ENCODE measurements around the gene GRIA4.

GRIA4 gene

DNA sequence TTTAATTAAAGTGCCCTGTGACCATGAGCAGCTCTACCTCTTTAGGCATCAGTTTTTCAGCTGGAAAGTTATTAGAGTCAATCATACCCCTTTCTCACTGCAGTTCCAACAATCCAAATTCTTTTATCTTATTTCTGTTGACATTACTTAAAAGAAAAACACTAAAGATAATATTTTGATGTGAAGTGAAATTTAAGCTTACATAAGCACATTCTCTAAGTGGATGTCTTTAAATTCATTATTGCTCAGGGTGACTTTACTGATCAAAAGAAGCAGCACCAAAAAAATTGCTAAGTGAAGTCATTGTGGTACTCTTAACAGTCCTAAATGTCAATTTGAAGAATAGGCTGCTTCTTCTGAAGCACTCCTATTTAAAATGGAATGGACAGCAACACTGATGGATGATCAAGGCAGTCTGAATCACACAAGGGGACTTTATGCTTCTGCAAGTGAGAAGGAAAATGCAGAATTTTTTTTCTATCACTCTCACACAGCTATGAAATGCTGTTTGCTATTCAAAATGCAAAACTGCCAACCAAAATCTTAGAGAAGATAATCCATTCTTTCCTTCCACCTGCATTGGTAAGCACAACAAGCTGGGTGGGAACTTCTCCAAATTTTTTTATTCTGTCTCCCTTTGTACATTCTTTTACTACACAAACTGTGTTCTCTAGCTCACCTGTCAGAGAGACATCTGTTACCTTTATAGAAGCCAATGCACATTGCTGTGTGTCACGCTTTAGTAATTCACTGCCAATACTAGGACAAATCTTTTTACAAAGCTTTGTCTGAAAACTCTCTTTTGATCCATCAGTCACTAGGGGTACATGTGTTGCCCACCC, 179.9 kb downstream of the GRIA4 start:
- TF ChIP-seq, protein P1, sequence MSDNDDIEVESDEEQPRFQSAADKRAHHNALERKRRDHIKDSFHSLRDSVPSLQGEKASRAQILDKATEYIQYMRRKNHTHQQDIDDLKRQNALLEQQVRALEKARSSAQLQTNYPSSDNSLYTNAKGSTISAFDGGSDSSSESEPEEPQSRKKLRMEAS (IDR thresholded peaks at IDR 0.05; ENCODE audit: low read depth, low read length), result no peak
- no peak for TF ChIP-seq POLR2A (IDR thresholded peaks at IDR 0.05; ENCODE audit: extremely low read depth, insufficient read length)
- TF ChIP-seq MYC (IDR thresholded peaks at IDR 0.05; ENCODE audit: low read depth, low read length), result no peak
- TF ChIP-seq, protein P2, sequence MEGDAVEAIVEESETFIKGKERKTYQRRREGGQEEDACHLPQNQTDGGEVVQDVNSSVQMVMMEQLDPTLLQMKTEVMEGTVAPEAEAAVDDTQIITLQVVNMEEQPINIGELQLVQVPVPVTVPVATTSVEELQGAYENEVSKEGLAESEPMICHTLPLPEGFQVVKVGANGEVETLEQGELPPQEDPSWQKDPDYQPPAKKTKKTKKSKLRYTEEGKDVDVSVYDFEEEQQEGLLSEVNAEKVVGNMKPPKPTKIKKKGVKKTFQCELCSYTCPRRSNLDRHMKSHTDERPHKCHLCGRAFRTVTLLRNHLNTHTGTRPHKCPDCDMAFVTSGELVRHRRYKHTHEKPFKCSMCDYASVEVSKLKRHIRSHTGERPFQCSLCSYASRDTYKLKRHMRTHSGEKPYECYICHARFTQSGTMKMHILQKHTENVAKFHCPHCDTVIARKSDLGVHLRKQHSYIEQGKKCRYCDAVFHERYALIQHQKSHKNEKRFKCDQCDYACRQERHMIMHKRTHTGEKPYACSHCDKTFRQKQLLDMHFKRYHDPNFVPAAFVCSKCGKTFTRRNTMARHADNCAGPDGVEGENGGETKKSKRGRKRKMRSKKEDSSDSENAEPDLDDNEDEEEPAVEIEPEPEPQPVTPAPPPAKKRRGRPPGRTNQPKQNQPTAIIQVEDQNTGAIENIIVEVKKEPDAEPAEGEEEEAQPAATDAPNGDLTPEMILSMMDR (IDR thresholded peaks at IDR 0.05; ENCODE audit: low read depth, low read length), result no peak
- no peak for DNase-seq (ENCODE audit: low read depth)

DNA sequence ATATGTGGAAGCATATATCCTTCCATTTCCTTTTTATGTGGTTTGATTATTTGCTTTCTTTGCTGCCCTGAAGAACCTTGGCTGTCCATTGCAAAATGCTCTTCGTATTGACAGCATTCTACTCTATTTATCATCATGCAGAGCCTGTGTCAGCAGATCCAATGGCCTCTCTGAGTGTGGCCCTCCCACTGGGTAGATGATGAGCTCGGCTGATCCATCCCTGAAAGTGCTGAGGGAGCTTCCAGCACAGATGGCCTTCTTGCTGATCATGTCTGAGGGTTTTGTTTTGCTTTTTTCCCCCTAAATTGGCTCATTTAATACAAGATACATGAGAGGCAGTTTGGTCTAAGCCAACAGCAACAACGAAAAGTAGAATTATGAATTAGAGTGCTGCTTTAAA, 181.0 kb downstream of the GRIA4 start:
- no peak overlapping the region for H3K4me3 ChIP-seq (ENCODE audit: low read depth, low read length)
- no peak for DNase-seq (ENCODE audit: low read depth)
- TF ChIP-seq POLR2A (IDR thresholded peaks at IDR 0.05; ENCODE audit: extremely low read depth, insufficient read length), result no peak
- no peak for TF ChIP-seq MYC (IDR thresholded peaks at IDR 0.05; ENCODE audit: low read depth, low read length)
- TF ChIP-seq, protein P2 (IDR thresholded peaks at IDR 0.05; ENCODE audit: low read depth, low read length), result no peak
- TF ChIP-seq, protein P1 (IDR thresholded peaks at IDR 0.05; ENCODE audit: low read depth, low read length), result no peak

More for the DNA sequence above, 179.9 kb downstream of the GRIA4 start:
- H3K4me3 ChIP-seq (ENCODE audit: low read depth, low read length), result no peak overlapping the region

DNA sequence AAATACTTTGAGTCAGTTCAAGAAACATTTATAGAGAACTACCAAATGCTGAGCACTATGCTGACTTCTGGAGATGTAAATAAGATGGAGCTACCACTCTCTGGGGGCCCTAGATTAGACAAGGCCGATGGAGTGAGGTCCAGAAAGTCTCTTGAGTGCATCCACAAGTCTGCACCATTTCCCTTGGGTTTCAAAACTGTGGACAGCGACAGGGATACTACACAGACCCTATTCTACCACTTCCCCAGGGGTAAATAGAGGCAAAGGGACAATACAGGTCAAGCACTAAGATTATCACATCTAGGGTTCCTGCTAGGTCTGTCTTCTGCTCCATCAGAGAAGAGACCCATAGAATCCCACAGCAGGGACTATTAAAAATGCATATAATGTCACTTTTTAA, 183.2 kb downstream of the GRIA4 start:
- TF ChIP-seq POLR2A (IDR thresholded peaks at IDR 0.05; ENCODE audit: extremely low read depth, insufficient read length), result no peak
- TF ChIP-seq, protein P1 (IDR thresholded peaks at IDR 0.05; ENCODE audit: low read depth, low read length), result no peak
- TF ChIP-seq, protein P2 (IDR thresholded peaks at IDR 0.05; ENCODE audit: low read depth, low read length), result no peak
- TF ChIP-seq MYC (IDR thresholded peaks at IDR 0.05; ENCODE audit: low read depth, low read length), result no peak
- H3K4me3 ChIP-seq (ENCODE audit: low read depth, low read length), result no peak overlapping the region
- no peak for DNase-seq (ENCODE audit: low read depth)

DNA sequence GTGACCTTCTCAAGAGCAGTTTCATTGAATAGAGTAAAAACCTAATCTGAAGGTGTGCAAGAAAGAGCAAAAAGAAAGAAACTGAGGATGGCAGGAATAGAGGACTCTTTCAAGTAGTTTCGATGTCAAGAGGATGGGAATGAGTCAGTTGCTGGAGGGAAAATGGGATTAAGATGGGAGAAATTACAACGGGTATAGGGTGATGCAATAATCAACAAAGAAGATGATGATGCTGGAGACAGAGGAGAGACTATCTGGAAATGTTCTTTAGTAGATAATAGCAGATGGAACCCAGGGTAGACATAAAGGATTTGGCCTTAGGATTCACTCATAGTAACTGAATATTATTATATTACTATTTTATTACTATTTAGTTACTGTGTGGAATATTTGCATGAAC, 189.4 kb downstream of the GRIA4 start:
- H3K4me3 ChIP-seq (ENCODE audit: low read depth, low read length), result no peak overlapping the region
- TF ChIP-seq MYC (IDR thresholded peaks at IDR 0.05; ENCODE audit: low read depth, low read length), result no peak
- TF ChIP-seq, protein P2 (IDR thresholded peaks at IDR 0.05; ENCODE audit: low read depth, low read length), result no peak
- TF ChIP-seq, protein P1 (IDR thresholded peaks at IDR 0.05; ENCODE audit: low read depth, low read length), result no peak
- no peak for DNase-seq (ENCODE audit: low read depth)

DNA sequence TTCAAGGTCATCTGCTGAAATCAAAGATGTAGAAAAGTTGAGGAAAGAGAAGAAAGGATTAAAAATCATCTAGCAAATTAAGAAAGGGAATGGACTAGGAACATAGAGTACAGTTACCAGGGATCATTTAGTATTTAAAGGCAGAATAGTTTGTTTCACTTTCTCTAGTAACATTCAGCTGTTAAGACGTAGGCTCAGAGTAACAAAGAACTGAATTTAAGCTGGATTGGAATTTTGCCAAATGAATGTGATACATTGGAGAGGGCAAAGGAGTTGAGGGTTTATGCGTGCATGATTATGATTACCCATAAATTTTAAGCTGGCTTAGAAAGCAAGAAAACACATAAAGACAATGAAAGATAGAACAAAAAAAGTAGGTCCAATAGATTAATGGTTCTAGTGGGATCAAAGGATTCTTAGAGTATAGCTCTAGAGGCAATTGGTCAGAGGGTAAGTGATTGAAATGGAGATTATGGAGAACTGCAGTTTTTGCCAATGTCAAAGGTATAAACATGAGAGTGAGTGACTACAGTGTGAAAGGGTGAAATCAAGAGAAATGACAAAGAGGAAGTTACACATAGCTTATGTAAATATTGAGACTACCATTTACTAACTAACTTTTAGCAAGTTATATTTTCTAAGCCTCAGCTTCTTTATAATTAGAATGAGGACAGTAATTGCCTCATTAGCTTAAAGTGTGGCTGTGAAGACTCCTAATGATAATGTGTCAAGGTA, 190.0 kb downstream of the GRIA4 start:
- DNase-seq (ENCODE audit: low read depth), result no peak
- H3K4me3 ChIP-seq (ENCODE audit: low read depth, low read length), result no peak overlapping the region
- no peak for TF ChIP-seq MYC (IDR thresholded peaks at IDR 0.05; ENCODE audit: low read depth, low read length)
- TF ChIP-seq, protein P2 (IDR thresholded peaks at IDR 0.05; ENCODE audit: low read depth, low read length), result no peak
- no peak for TF ChIP-seq POLR2A (IDR thresholded peaks at IDR 0.05; ENCODE audit: extremely low read depth, insufficient read length)
- TF ChIP-seq, protein P1 (IDR thresholded peaks at IDR 0.05; ENCODE audit: low read depth, low read length), result no peak

Data from NB4 (cell line).